ENCODE data around the gene UNCX.

The UNCX gene

GRCh38 chr7:1230411-1231213 lies 2.1 kb upstream of the UNCX start:
- TF ChIP-seq CTCF (IDR thresholded peaks at IDR 0.05; ENCODE audit: insufficient read depth, low read length, missing control alignments): no peak
- ChIA-PET CTCF (no interaction called here), POLR2A (no interaction called here)
- no peak overlapping the region for H3K4me3 ChIP-seq (ENCODE audit: low read depth, low read length)
- DNase-seq (ENCODE audit: low read depth, low spot score): no peak

- no peak for TF ChIP-seq CTCF (IDR thresholded peaks at IDR 0.05; ENCODE audit: insufficient read depth, low read length, missing control alignments)
- ChIA-PET POLR2A (no interaction called here), CTCF (no interaction called here)
These were observed 1.2 kb upstream of the UNCX start for GRCh38 chr7:1231214-1232102.

GRCh38 chr7:1232103-1232466 lies 587 bp upstream of the UNCX start:
- DNase-seq (ENCODE audit: low read depth, low spot score): no peak
- CTCF ChIA-PET: no interaction called here
- POLR2A ChIA-PET: no interaction called here

More at GRCh38 chr7:1231214-1232102, 1.2 kb upstream of the UNCX start:
- no peak overlapping the region for H3K4me3 ChIP-seq (ENCODE audit: low read depth, low read length)
- no peak for DNase-seq (ENCODE audit: low read depth, low spot score)

GRCh38 chr7:1233333-1234048 lies 819 bp downstream of the UNCX start:
- no peak for TF ChIP-seq CTCF (IDR thresholded peaks at IDR 0.05; ENCODE audit: insufficient read depth, low read length, missing control alignments)
- DNase-seq (ENCODE audit: low read depth, low spot score): no peak
- ChIA-PET POLR2A (no interaction called here), CTCF (no interaction called here)
- no peak overlapping the region for H3K4me3 ChIP-seq (ENCODE audit: low read depth, low read length)

More at GRCh38 chr7:1232103-1232466, 587 bp upstream of the UNCX start:
- H3K4me3 ChIP-seq (ENCODE audit: low read depth, low read length): no peak overlapping the region
- TF ChIP-seq CTCF (IDR thresholded peaks at IDR 0.05; ENCODE audit: insufficient read depth, low read length, missing control alignments): no peak

- ChIA-PET POLR2A (no interaction called here), CTCF (interaction anchor here (2.0 kb wide), 1 partner anchor 9 kb away, joined by 6 read pairs; no protein-coding TSS in a partner anchor)
- no peak for DNase-seq (ENCODE audit: low read depth, low spot score)
- H3K4me3 ChIP-seq (ENCODE audit: low read depth, low read length): no peak overlapping the region
- no peak for TF ChIP-seq CTCF (IDR thresholded peaks at IDR 0.05; ENCODE audit: insufficient read depth, low read length, missing control alignments)
These were observed 1.6 kb downstream of the UNCX start for GRCh38 chr7:1234049-1234880.

Data from AG04449 (cell line).